Endothelial cell of umbilical vein (primary cell): ENCODE results near the gene IKZF1. TPM values are rescaled to one million over a fixed set of nuclear protein-coding genes. Genes with fewer than 3 reads are reported as not detected.

ENCODE experiments used
- polyA plus RNA-seq, 4 experiments: library from polyadenylated mRNA; depleted of rRNA in 3 of 4; stranded (reverse) in 3 of 4; unstranded in 1 of 4; fragments of >200 nt; gene quantifications; 2 replicates each; pipeline versions ENCODE4 v1.2.1 to v1.2.3, GENCODE V29; 2011 to 2012; ENCODE audit warnings: missing spikeins in 1 of 4
- small RNA-seq: library from RNA; depleted of rRNA; stranded (forward); fragments of <200 nt; gene quantifications from one replicate; pipeline ENCODE3, GENCODE V24; 2012; ENCODE audit warnings: low replicate concordance, low read depth; ENCODE audit not compliant: insufficient read depth, insufficient read length
- total RNA-seq: library from RNA; stranded (reverse); gene quantifications from 2 replicates; pipeline ENCODE4 v1.2.3, GENCODE V29; 2021

The IKZF1 gene
- total and polyA plus RNA-seq, 2 donors (not counting 3 experiments of a cell fraction or from before 2014, with no cell fraction given), result 0.01 to 0.20 TPM

Small RNA genes lying within 50 kb of the gene (small RNA-seq; reads per million reads assigned to genes)
- gene RNU6-1091P, result not detected

Other genes starting within 250 kb of the IKZF1 start
- not detected in 2 replicates for gene ZPBP, start 211.5 kb upstream of the IKZF1 start, total RNA-seq
- gene ZPBP, start 211.5 kb upstream of the IKZF1 start, polyA plus RNA-seq, result not detected in 2 replicates
- gene FIGNL1, start 145.6 kb downstream of the IKZF1 start, total RNA-seq, result 37.2 and 49.3 TPM in 2 replicates
- 18.7 and 20.8 TPM in 2 replicates for gene FIGNL1, start 145.6 kb downstream of the IKZF1 start, polyA plus RNA-seq